Amygdala (tissue), 56 donors: ENCODE data around the gene GRIK4.

ENCODE experiments used
- DNase-seq, 56 donors: peaks; one replicate each; lab custom pipeline; 2025; lab: John Stamatoyannopoulos, UW

The GRIK4 gene

GRCh38 chr11:120547316-120547715 lies 35.8 kb downstream of the GRIK4 start:
- DNase-seq = no peak

GRCh38 chr11:120547811-120548681 lies 36.5 kb downstream of the GRIK4 start:
- DNase-seq = peak in 54 of 56 donors; percentile 30 to 96 (median 82)

- no peak for DNase-seq
Measured at GRCh38 chr11:120548682-120549209, 37.2 kb downstream of the GRIK4 start.

GRCh38 chr11:120549346-120549745 lies 37.8 kb downstream of the GRIK4 start:
- DNase-seq = no peak

- no peak for DNase-seq
Measured at GRCh38 chr11:120550007-120550406, 38.5 kb downstream of the GRIK4 start.

- no peak for DNase-seq
Measured at GRCh38 chr11:120551191-120551590, 39.6 kb downstream of the GRIK4 start.

- peak in 3 of 56 donors; percentile 6 to 26 (median 22) for DNase-seq
Measured at GRCh38 chr11:120554766-120555432, 43.4 kb downstream of the GRIK4 start.

GRCh38 chr11:120555433-120555773 lies 43.9 kb downstream of the GRIK4 start:
- DNase-seq = no peak

- no peak for DNase-seq
Measured at GRCh38 chr11:120556797-120557196, 45.2 kb downstream of the GRIK4 start.

- no peak for DNase-seq
Measured at GRCh38 chr11:120558744-120559431, 47.3 kb downstream of the GRIK4 start.

GRCh38 chr11:120561286-120561685 lies 49.7 kb downstream of the GRIK4 start:
- no peak for DNase-seq

GRCh38 chr11:120562806-120563425 lies 51.4 kb downstream of the GRIK4 start:
- DNase-seq = peak in 19 of 56 donors; percentile 19 to 59 (median 32)

- peak; percentile 18 to 92 (median 81) for DNase-seq
Measured at GRCh38 chr11:120563703-120564572, 52.4 kb downstream of the GRIK4 start.

GRCh38 chr11:120564573-120565311 lies 53.2 kb downstream of the GRIK4 start:
- peak in 52 of 56 donors; percentile 23 to 92 (median 69) for DNase-seq

GRCh38 chr11:120565466-120566155 lies 54.1 kb downstream of the GRIK4 start:
- no peak for DNase-seq

- DNase-seq = no peak
Measured at GRCh38 chr11:120566176-120566575, 54.6 kb downstream of the GRIK4 start.

GRCh38 chr11:120568572-120569307 lies 57.2 kb downstream of the GRIK4 start:
- no peak for DNase-seq
